B cell (primary cell): ENCODE data around the gene CADPS. TPM values are rescaled to one million over a fixed set of nuclear protein-coding genes. Genes with fewer than 3 reads are reported as not detected.

Experiments used
- ATAC-seq: fragments of 200-7000 bp; cut with Tn5 transposase; one replicate; pipeline ENCODE4 v1.10.0; 2021; ENCODE audit warnings: low read depth, mild to moderate bottlenecking, moderate number of reproducible peaks, moderate library complexity
- CTCF ChIA-PET: fragments of 350-600 bp; sonication (Branson Sonifier 250); formaldehyde crosslinking; loops from one replicate; lab custom pipeline; 2021; ENCODE audit warnings: antibody characterized with exemption, inconsistent platforms; lab: Charles Lee
- POLR2A ChIA-PET: fragments of 350-600 bp; sonication (Branson Sonifier 250); formaldehyde crosslinking; loops from one replicate; lab custom pipeline; 2021; ENCODE audit warnings: antibody characterized with exemption; lab: Charles Lee
- DNase-seq: peaks from one replicate; pipeline ENCODE4 v3.0.0; 2013
- H2AFZ ChIP-seq: 2 replicates; pipeline ENCODE4 v1.6.1; 2012; ENCODE audit warnings: mild to moderate bottlenecking, low read depth, low read length; ENCODE audit not compliant: insufficient read depth, poor library complexity, severe bottlenecking
- H3K27ac ChIP-seq, 2 donors: 1 replicate in 1 of 2; 2 replicates in 1 of 2; pipeline ENCODE4 v1.5.1; 2012 to 2013; ENCODE audit warnings: low read length in 2 of 2, mild to moderate bottlenecking in 2 of 2, moderate library complexity in 1 of 2
- H3K27me3 ChIP-seq, 4 experiments: fragments of 200-600 bp in 1 of 4; sonication (generic) in 1 of 4; replicated peaks in 1 of 4; 1 replicate in 2 of 4; 2 replicates in 2 of 4; pipeline versions ENCODE4 v1.6.1 to v1.7.0; 2013 to 2016; ENCODE audit warnings: low read length in 3 of 4, mild to moderate bottlenecking in 2 of 4, mixed read lengths in 1 of 4, moderate library complexity in 1 of 4; ENCODE audit not compliant: insufficient read depth in 4 of 4, control insufficient read depth in 3 of 4; ENCODE audit errors: control extremely low read depth in 1 of 4
- H3K36me3 ChIP-seq, 2 experiments: replicated peaks in 1 of 2; 1 replicate in 1 of 2; 2 replicates in 1 of 2; pipeline versions ENCODE4 v1.6.1 to v1.7.1; 2013; ENCODE audit warnings: low read length in 1 of 2; ENCODE audit not compliant: insufficient read depth in 2 of 2, control insufficient read depth in 1 of 2; ENCODE audit errors: control extremely low read depth in 1 of 2, extremely low read depth in 1 of 2
- H3K4me1 ChIP-seq, 2 donors: fragments of 200-600 bp in 1 of 2; sonication (generic) in 1 of 2; 1 replicate in 1 of 2; 2 replicates in 1 of 2; pipeline versions ENCODE4 v1.5.1 to v1.6.1; 2013 to 2017; ENCODE audit warnings: low read length in 2 of 2; ENCODE audit not compliant: control insufficient read depth in 2 of 2, insufficient read depth in 2 of 2
- H3K4me2 ChIP-seq: replicated peaks from 2 replicates; pipeline ENCODE3; 2012; ENCODE audit warnings: mild to moderate bottlenecking, low read depth, low read length; ENCODE audit not compliant: poor library complexity, severe bottlenecking
- H3K4me3 ChIP-seq, 5 experiments: fragments of 200-600 bp in 1 of 5; sonication (generic) in 1 of 5; 1 replicate in 3 of 5; 2 replicates in 2 of 5; pipeline versions ENCODE4 v1.5.1 to v1.7.0; 2011 to 2016; ENCODE audit warnings: low read length in 4 of 5, mild to moderate bottlenecking in 4 of 5, low read depth in 2 of 5, control low read depth in 1 of 5, moderate library complexity in 1 of 5; ENCODE audit not compliant: insufficient read depth in 1 of 5; ENCODE audit errors: control extremely low read depth in 1 of 5, extremely low read depth in 1 of 5
- H3K79me2 ChIP-seq: fragments of 200-600 bp; sonication (generic); one replicate; pipeline ENCODE4 v1.6.0; 2016; ENCODE audit warnings: low read length; ENCODE audit not compliant: control insufficient read depth, insufficient read depth
- H3K9ac ChIP-seq: fragments of 200-600 bp; sonication (generic); 2 replicates; pipeline ENCODE4 v1.6.1; 2017; ENCODE audit warnings: mild to moderate bottlenecking, low read length, moderate library complexity
- H3K9me3 ChIP-seq, 3 donors: one replicate each; pipeline versions ENCODE4 v1.6.1 to v1.7.1; 2013; ENCODE audit warnings: low read length in 2 of 3; ENCODE audit not compliant: control insufficient read depth in 2 of 3, insufficient read depth in 1 of 3; ENCODE audit errors: control extremely low read depth in 1 of 3
- H4K20me1 ChIP-seq: 2 replicates; pipeline ENCODE4 v1.6.0; 2012; ENCODE audit warnings: mild to moderate bottlenecking, low read length; ENCODE audit not compliant: insufficient read depth, control insufficient read depth, poor library complexity, severe bottlenecking
- H3K27ac Mint-ChIP-seq: one replicate; pipeline ENCODE4 v1.8.0; 2021; ENCODE audit warnings: mixed read lengths
- H3K27me3 Mint-ChIP-seq: one replicate; pipeline ENCODE4 v1.8.0; 2021; ENCODE audit warnings: mixed read lengths
- H3K4me1 Mint-ChIP-seq: one replicate; pipeline ENCODE4 v1.8.0; 2021; ENCODE audit warnings: mixed read lengths
- H3K4me3 Mint-ChIP-seq: one replicate; pipeline ENCODE4 v1.8.0; 2021; ENCODE audit warnings: mixed read lengths
- H3K9me3 Mint-ChIP-seq: one replicate; pipeline ENCODE4 v1.8.0; 2022; ENCODE audit warnings: mixed read lengths; ENCODE audit not compliant: insufficient read depth
- EZH2 ChIP-seq: IDR thresholded peaks from 2 replicates; pipeline ENCODE4 v1.6.1; 2012; ENCODE audit warnings: borderline replicate concordance, low read depth, mild to moderate bottlenecking, moderate library complexity, low read length; ENCODE audit not compliant: insufficient read depth, poor library complexity, severe bottlenecking
- WGBS: methylation state at CpG from one replicate; pipeline ENCODE4 v1.1.5; 2013; ENCODE audit warnings: missing lambda C conversion rate; ENCODE audit not compliant: insufficient coverage; 5-methylcytosine and 5-hydroxymethylcytosine counted together
- intact Hi-C: fragments of 100-400 bp; cut with micrococcal nuclease; formaldehyde crosslinking; loops from one replicate; pipeline ENCODE4 v1.10.0; 2022
- polyA plus RNA-seq: library from polyadenylated mRNA; depleted of rRNA; stranded (reverse); fragments of >200 nt; gene quantifications from 2 replicates; pipeline ENCODE4 v1.2.3, GENCODE V29; 2012
- total RNA-seq, 2 donors: library from RNA; stranded (reverse); fragments of 120-200 nt in 1 of 2; gene quantifications; 1 replicate in 1 of 2; 2 replicates in 1 of 2; pipeline versions ENCODE4 v1.2.3 to v1.2.4, GENCODE V29; 2013 to 2022
- TF ChIP-seq, protein P1 (sequence below): fragments of 200-600 bp; IDR thresholded peaks from one replicate; pipeline ENCODE4 v1.8.0; 2022; ENCODE audit warnings: antibody characterized with exemption, mild to moderate bottlenecking

The CADPS gene
- total and polyA plus RNA-seq, 2 donors (not counting 1 experiment from before 2014, with no cell fraction given), result 0.16 to 0.22 TPM

DNA sequence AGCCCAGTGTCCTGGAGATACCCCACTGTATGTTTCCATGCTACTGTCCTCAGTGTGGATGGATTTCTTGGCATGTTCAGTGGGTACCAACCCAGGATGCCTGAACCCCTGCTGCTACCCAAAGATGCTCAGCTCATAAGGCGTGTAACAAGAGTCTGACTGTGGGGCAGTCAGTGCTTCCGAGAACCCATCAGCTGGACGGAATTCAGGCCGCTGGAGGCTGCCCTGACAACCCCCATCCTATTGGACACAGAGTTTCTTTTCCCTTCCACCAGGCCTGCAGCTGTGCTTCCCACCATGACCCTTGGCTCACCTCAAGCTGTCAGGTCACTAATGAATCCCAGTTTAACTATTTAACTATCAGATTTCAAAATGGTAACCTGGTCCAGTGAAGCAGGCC lies 277.7 kb downstream of the CADPS start:
- H3K27ac Mint-ChIP-seq, result no peak overlapping the region
- H3K9me3 Mint-ChIP-seq, result no peaks in the 10 kb centered on the region
- ATAC-seq (no peak), DNase-seq (no peak)
- intact Hi-C loops, result no loop called here
- Histone ChIP-seq H3K27me3 (no peaks in the 10 kb centered on the region), H3K9ac (no peak overlapping the region), H3K36me3 (no peaks in the 10 kb centered on the region), H3K4me2 (no peak overlapping the region), H3K4me1 (no peaks in the 10 kb centered on the region), H2AFZ (no peak overlapping the region), H3K9me3 (peaks cover 0 to 2% (median 0%) of the 10 kb centered on the region in 3 donors), H3K27ac (no peak overlapping the region), H4K20me1 (no peaks in the 10 kb centered on the region), H3K4me3 (no peak overlapping the region), H3K79me2 (no peaks in the 10 kb centered on the region)
- no peak overlapping the region for H3K4me3 Mint-ChIP-seq
- POLR2A ChIA-PET, result no interaction called here
- H3K4me1 Mint-ChIP-seq, result no peaks in the 10 kb centered on the region
- 100% methylated on average over 4 of the region's 4 CpGs for WGBS
- H3K27me3 Mint-ChIP-seq, result no peaks in the 10 kb centered on the region
- CTCF ChIA-PET, result interaction anchor here (1.3 kb wide), 1 partner anchor 25 kb away, joined by 3 read pairs; no protein-coding TSS in a partner anchor
- TF ChIP-seq, protein P1, sequence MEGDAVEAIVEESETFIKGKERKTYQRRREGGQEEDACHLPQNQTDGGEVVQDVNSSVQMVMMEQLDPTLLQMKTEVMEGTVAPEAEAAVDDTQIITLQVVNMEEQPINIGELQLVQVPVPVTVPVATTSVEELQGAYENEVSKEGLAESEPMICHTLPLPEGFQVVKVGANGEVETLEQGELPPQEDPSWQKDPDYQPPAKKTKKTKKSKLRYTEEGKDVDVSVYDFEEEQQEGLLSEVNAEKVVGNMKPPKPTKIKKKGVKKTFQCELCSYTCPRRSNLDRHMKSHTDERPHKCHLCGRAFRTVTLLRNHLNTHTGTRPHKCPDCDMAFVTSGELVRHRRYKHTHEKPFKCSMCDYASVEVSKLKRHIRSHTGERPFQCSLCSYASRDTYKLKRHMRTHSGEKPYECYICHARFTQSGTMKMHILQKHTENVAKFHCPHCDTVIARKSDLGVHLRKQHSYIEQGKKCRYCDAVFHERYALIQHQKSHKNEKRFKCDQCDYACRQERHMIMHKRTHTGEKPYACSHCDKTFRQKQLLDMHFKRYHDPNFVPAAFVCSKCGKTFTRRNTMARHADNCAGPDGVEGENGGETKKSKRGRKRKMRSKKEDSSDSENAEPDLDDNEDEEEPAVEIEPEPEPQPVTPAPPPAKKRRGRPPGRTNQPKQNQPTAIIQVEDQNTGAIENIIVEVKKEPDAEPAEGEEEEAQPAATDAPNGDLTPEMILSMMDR, result no peak
- no peak for TF ChIP-seq EZH2

DNA sequence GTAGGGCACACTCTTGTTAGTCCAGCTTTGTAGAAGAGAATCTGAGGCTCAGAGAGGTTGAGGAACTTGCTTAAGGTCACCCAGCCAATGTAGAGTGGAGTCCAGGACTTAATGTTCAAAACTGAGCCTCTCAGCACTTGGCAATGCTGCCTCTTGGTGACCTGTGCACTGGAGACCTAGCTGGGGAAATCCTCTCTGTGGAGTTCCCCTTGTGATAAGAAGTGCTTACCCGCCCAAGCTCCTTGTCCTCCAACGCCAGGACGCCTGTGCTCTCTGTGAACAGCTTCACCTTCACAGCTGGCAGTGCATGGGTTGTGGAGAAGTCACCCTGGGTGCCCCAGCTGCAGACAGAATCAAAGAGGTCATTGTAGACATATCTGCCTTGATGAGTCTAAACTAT lies 282.8 kb downstream of the CADPS start:
- ATAC-seq (no peak), DNase-seq (no peak)
- Mint-ChIP-seq H3K27me3 (peaks cover 7% of the 10 kb centered on the region), H3K9me3 (no peaks in the 10 kb centered on the region), H3K27ac (no peak overlapping the region), H3K4me1 (no peaks in the 10 kb centered on the region), H3K4me3 (no peak overlapping the region)
- Histone ChIP-seq H4K20me1 (no peaks in the 10 kb centered on the region), H3K36me3 (no peaks in the 10 kb centered on the region), H3K4me2 (no peak overlapping the region), H3K4me1 (no peaks in the 10 kb centered on the region), H3K79me2 (no peaks in the 10 kb centered on the region), H3K27ac (no peak overlapping the region), H3K9ac (no peak overlapping the region), H2AFZ (no peak overlapping the region), H3K4me3 (no peak overlapping the region), H3K27me3 (no peaks in the 10 kb centered on the region), H3K9me3 (peaks cover 0 to 9% (median 0%) of the 10 kb centered on the region in 3 donors)
- ChIA-PET POLR2A (no interaction called here), CTCF (no interaction called here)
- WGBS, result 70% methylated on average over 3 of the region's 3 CpGs
- TF ChIP-seq, protein P1, result no peak
- TF ChIP-seq EZH2, result no peak
- intact Hi-C loops, result no loop called here
